ENCODE measurements around the gene IRF2BPL.

Gene IRF2BPL

DNA sequence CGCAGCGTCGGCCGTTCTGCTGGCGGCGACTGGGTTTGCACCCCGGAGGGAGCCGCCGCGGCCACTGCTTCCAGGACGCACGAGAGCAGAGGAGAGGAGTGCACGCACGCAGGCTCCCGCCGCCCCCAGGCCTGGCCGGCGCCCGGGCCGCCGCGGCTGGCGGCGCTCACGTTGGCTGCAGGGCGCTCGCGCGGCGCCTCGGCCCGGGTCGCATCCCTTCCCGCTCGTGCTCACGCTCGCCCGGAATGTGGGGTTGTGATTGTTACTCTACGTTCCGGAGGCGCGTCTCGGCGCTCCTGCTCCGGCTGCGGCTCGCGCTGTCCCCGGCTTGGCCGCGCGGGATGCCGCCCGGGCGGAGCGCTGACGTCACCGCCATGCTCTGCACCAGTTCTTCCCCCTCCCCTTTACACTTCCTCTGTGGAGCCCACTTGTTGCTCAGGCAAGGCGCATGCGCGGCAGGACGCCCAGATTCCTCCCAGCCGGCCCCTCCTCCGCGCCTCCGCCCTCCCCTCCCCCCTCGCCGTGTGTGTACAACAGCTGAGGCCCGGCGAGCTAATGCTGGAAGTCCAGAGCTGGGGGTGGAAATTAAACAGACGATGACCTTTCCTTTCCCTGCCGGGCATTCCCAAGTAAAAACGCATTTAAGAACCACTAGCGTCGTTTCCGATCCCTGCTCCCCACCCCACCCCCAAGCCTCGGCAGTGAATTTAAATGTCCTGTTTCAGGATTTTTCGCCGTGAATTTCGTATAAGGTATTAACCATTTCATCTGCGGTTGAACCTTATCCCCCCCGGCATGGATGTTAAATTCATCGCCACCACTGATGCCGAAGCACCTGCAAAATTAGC, at the start of gene IRF2BPL:
TSS of gene IRF2BPL (minus strand) at position 325 of the 848 bp plus-strand sequence. CDS start 916 bp downstream, outside the sequence.
- peak; percentile 93 for DNase-seq (ENCODE audit: low read depth)

DNA sequence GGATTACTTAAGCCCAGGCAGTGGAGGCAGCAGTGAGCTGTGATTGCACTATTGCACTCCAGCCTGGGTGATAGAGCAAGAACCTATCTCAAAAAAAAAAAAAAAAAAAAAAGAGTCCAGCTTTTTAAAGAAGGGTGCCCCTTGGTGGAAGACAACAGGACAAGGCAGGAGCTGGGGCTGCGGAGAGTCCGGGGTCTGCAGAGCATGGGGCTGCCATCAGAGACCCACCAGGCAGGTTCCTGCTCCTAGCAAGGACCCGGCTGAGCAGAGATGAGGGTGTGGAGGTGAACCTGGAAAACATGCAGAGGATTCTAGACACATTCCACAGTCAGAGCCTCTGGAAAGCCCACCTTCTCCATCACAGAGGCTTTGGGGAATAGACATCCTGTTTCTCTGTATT, 48.5 kb upstream of the IRF2BPL start:
- DNase-seq (ENCODE audit: low read depth) = no peak

DNA sequence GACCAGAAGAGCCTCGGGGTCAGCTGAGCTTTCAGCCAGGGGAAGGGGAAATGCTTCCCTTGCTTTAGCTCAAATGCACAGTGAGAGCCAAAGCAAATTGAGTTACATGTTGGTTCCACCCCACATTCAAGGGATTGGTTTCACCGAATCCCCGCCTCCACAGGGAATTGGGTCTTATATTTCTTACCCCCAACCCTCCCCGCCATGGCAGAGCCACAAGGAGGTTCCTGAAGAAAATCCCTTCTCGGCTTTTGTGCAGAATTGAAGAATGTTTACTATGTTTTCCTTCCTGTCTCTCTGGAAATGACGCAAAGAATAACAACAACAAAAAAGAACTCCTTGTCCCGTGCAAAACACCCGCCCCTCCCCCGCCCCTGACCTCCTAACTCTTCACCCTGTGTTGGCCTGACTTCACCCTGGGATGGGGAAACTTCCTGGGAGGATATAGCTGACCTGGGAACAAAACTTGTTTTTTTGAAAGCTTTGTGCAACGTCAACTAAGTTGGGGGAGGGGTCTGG, 47.7 kb upstream of the IRF2BPL start:
- DNase-seq (ENCODE audit: low read depth) = no peak

DNA sequence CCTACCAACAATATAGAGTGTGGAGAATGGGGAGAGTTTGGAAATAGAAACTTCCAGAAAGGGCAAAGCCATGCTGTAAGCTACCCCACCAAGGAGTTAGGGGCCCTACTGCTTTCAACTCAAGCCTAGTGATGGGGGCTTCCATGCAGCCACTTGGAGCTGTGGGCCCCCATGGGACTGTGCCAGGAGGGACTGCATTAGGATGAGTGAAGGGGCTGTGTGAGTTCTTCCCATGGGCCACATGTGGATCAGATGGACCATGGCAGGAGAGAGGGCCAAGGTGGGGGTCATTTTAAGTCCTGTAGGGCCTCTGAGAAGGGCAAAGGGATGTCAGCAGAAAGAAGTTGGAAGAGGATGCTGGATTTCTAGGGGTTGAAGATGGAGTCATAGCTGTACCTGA, 46.5 kb upstream of the IRF2BPL start:
- no peak for DNase-seq (ENCODE audit: low read depth)

DNA sequence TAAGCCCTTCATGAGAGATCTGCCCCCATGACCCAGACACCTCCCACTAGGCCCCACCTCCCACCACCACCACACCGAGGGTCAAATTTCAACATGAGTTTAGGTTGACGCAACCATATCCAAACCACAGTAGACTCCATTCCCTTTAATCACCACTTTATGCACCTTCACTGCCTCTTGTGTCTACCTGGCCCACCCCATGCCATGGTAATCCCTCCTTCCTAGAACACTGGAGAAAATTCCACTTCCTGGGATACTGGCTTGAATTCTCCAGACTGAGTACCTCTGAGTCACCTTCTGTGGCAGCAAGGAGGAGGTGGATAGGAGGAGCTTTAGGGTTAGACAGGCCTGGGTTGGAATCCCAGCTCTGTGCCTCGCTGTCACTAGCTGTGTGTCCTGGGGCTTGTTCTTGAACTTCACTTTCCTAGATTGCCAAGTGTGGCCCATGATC, 43.5 kb upstream of the IRF2BPL start:
- DNase-seq (ENCODE audit: low read depth) = no peak

DNA sequence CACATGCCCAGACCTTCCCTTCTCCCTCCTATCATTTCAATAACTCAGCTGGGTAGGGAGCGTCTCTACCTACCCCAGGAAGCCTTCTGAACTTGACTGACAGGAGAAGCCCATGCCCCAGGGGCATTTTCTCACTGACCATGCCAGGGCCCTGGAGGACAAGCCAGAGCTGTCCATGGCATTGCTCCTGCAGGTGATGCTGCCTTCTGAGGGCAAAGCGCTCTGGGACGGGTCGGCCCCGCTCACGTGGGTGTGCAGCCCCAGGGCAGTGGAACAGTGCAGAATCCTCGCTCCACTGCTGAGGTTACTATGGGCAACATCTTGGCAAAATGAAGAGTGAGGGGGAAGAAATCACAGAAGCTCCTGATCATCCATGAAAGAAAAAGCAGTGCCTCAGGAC, 41.0 kb upstream of the IRF2BPL start:
- DNase-seq (ENCODE audit: low read depth) = no peak

DNA sequence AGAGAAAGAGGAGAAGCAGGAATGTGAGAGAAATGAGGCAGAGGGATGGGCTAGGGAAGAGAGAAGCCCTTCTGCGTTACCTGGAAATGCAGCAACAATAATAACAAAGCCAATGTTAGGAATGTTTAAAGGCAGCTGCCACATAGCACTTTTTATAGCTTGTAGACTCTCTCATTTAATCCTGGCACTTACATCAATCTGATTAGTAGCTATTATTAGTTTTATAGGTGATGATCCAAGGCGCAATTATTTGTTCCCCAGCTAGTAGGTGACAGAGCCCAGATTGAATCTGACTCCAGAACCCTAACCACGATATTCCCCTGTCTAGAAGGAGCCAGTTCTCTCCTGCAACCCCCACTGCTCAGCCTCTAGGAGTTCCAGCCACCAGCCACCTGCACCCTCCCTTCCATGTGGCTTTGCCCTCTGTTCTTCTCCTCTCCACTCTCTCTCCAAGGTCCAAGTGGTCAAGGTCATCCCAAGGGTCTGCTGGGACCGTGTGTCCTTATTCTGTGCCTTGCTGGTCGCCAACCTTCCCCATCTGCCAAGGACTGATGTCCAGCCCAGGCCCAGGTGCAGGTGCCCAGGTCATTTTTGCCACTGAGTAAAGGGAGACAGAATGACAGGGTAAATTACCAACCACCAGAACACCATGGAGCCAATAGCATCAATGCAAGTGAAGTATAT, 40.2 kb upstream of the IRF2BPL start:
- DNase-seq (ENCODE audit: low read depth) = no peak

DNA sequence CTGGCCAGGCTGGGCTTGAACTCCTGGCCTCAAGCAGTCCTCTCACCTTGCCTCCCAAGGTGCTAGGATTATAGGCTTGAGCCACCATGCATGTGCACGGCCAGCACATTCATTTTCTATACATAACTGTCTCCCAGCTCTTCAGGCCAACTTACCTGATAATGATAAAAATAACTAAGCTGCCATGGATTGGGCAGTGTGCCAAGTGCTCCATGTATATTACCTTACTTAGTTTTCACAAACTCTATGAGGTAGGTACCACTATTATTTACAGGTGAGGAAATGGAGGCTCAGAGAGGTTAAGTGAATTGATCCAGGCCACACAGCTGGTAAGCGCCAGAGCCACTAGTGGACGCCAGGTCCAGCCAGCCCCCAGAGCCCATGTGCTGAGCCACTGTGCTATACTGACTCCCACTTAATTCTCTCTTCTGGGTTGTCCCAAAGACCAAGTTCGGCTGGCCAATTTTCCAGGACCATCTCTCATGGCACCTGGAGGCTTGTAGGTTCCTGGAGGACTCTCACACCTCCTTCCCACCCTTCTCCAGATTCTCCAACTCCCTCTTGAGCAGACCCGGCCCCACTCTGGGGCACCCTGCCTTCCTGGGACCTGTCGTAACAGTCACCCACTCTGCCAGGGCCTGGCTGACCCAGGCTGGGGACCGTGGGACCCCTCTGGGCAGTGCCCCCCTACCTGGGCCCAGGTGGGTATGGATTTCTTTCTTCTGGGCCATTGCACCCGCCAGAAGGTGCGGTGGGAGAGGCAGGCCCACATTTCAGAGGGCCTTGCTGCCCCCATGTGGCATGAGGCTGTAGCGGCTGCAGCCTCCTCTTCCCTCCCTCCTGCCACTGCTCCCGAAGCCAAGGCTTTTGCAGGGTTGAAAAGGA, 39.4 kb upstream of the IRF2BPL start:
- peak; percentile 50 for DNase-seq (ENCODE audit: low read depth)

DNA sequence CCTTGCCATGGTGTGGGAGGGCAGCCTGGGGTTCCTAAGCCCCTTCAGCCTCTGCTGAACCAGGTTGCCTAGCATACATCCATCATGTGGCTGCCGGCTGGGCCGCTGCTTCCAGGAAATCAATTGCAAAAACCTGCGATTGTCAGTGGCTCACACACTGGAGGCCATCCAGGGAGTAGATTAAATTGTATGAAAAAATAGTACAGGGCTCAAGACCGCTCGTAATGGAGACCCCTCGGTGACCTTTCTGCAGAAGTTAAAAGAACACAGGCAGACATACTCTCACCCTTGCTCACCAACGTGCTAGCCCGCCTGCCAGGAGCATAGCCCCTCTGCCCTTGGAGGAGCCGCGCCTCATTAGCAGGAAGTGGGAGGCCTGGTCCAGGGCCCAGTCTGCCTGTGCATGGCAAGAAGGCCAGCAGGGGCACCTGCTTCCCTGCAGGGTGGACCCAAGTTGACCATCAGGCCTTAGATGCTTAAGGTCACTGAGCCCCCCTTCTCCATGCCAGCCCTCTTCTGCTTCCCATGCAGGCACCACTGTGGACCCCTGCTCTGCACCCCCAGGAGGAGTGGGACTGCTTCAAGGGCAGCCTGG, 38.2 kb upstream of the IRF2BPL start:
- DNase-seq (ENCODE audit: low read depth) = no peak

DNA sequence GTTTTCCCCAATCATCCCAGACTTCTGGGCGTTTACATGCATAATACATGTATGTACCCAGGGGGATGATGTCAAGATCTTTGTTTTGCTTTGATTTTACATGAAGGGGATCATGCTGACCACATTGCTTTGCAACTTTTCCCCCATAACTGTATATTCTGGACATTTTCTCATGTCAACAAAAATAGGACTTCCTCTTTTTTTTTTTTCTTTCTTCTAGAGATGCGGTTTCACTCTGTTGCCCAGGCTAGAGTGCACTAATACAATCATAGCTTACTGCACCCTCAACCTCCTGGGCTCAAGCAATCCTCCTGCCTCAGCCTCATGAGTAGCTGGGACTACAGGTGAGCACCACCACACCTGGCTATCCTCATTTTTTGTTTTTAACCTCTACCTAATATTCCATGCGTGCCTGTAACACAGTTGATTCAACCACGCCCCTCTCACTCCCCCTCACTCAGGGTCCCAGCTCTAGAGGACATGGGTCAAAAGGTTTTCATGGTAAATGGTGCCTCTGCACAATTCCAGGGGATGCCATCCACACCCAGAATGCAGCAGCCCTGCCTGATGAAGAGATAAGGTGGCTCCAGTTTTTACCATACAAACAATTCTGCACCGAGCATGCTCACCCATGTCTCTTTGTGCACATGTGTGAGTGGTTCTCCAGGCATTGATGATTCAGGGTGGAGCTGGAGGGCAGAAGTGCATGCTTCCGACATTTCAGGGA, 37.5 kb upstream of the IRF2BPL start:
- no peak for DNase-seq (ENCODE audit: low read depth)

DNA sequence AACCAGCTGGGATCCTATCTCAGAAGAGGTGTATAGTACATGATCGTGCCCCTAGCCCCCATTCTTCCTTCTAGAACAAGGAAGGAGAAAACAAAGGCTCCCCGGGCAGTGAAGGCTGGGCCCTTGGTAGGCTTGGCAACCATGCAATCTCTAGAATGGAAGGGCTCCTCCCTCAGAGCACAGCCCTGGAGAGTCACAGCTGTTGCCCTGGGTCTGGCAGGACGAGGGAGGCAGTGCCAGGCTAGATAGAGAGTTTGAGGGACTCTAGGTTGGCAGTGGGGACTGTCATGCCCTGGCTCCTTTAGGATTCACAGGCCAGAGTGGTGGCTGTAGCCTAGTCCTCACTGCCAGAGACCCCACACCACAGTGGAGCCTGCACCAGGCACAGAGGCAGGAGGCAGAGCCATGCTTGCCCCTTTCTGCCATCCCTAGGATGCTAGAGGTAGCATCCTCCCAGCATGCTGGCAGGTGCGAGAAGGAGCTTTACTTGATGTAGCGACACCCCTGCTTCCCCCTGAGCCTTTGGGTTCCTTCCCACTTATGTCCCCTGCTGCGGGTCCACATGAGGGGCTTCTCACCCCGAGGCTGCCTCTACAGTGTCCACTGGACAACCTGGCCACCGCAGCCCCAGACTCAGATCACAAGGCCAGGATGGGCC, 36.1 kb upstream of the IRF2BPL start:
- no peak for DNase-seq (ENCODE audit: low read depth)

DNA sequence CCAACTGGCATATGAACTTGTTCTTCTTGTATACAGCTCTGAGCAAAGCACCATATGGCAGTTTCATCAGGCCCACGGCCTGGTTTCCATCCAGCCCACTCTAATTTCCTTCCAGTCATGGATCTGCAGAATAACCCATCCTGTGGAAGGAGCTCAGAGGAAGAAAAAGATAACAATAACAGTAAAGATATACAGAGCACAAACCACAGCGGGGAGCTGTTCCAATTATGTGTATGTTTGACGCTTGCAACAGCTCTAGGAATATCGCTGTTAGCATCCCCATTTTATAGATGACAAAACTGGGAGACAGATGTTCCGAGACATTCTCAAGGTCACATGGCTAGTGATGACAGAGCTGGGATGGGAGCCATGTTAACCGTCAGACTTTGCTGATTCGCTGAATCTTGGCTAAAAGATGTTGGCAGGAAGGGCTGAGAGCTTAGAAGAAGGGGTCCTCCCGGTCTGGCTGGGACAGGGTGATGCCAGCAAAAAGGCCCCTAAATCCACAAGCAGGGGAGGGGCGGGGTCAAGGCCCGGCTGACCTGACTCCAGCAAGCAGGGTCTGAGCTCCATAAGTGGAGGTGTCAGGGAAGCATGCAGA, 35.2 kb upstream of the IRF2BPL start:
- no peak for DNase-seq (ENCODE audit: low read depth)

DNA sequence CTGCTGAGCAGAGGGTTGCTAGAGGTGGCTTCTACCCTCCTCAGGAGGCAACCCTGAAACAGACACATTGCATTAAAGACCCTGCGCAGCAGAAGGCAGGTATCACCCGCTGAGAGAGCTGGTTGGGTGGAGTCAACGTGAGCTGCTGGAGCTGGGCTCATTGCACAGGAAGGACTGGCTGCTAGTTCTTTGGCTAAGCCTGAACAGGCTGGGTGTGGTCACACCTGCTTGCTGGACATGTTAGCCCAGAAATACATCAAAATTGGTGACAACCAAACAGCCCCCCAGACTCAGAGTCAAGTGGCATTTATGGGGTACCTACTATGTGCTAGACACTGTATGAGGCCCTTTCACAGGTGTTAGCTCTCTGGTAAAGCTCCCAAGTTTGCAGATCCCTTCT, 33.8 kb upstream of the IRF2BPL start:
- DNase-seq (ENCODE audit: low read depth) = no peak

DNA sequence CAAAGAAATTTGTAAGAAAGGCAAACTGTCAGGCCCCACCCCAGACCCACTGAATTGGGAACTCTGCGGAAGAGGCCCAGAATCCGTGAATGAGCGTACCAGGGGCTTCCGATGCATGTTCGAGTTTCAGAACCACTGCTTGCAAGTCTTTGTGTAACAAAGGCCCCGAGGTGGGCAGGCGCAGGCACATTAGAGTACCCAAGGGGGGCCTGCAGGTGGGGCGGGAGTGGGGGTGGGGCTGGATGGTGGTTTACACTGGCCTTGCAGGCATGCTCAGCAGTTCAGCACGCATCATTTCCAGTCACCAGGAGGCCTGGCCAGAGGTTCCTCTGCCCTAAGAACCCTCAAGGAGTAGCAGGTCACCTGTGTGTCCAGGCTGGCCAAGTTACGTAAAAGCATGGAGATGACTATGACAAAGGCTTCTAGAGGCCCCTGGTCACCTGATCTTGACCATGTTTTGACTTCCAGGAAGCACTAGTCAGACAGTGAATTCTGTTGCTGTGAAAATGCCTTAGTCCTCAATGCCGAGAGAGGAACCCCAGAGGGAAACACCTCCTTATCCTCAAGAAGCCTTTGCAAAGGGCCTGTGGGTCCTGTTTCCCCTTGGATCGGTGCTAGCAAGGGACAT, 33.2 kb upstream of the IRF2BPL start:
- no peak for DNase-seq (ENCODE audit: low read depth)

DNA sequence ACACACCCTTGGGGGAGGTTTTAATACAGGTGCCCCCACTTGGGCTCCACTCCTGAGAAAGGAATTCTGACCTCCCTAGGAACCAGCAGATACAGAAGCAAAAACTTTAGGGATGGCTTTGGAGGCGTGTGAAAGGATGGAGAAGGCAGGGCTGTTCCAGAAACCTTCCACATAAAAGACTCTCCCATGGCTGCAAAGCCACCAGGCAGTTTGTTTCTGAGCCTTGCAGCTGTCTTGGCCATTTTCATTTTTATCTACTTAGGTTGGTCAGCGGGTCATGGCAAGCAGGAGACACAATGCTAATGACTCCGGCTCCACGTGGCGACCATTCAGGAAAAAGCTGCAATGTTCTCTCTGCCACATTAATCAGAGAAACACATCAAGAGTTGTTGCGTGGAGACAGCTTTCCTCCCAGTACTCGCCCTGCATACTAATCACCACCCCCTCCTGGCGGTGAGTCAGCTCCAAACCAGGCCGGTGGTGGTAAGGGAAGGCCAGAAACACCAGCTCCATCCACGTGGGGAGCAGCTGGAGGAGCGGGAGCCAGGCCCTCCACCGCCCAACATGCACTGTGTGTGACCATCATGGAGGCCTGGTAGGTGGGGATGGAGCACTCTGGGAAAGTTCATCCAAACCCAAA, 30.9 kb upstream of the IRF2BPL start:
- DNase-seq (ENCODE audit: low read depth) = no peak

DNA sequence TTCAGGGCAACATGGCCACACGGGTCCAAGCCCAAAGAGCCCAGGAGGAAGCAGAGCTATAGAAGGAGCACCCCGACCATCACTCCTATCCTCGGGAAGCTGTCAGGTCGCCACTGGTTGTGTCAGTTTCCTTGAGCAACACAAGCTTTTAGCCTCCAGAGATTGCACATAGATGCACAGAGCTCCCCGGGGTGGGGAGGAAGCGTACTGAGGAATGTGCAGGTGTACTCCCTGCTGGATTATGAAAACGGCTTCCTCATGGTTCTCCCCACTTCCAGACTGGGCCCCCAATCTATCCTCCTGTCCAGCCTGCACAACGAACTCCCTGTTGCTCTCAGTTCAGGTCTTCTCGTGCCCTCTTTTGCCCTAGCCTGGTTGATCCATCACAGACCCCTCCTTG, 30.3 kb upstream of the IRF2BPL start:
- no peak for DNase-seq (ENCODE audit: low read depth)

DNA sequence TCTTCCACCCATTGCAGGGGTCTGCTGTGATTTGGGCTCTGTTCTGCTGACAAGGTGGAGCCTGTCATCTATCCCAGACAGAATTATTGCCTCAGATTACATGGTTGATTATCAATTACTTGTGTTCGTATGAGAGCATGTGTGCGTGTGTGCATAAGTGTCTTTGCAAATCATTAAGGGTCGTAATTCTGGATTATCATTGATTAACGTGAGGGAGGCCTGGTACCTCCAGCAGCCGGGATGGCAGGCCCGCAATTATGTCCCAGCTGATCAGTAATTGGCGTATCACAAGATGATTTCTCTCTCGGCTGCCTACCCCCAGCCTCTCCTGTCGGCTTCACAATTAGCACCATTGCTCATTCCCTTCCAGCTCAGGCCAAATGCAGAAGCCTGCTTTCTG, 29.6 kb upstream of the IRF2BPL start:
- DNase-seq (ENCODE audit: low read depth) = no peak

DNA sequence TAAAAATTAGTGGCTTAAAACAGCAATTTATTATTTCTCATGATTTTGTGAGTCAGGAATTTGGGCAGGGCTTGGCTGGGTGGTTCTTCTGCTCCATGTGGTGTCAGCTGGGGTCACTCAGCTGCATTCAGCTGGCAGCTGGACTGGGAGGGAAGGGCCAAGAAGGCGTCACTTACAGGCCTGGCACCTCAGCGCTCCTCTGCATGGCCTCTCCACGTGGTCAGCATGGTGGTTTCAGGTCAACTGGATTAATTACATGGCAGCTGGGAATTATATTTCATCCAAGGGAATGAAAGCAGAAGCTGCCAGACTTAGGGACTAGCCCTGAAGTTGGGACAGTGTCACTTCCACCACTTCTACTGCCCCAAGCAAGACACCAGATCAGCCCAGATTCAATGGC, 27.5 kb upstream of the IRF2BPL start:
- no peak for DNase-seq (ENCODE audit: low read depth)

DNA sequence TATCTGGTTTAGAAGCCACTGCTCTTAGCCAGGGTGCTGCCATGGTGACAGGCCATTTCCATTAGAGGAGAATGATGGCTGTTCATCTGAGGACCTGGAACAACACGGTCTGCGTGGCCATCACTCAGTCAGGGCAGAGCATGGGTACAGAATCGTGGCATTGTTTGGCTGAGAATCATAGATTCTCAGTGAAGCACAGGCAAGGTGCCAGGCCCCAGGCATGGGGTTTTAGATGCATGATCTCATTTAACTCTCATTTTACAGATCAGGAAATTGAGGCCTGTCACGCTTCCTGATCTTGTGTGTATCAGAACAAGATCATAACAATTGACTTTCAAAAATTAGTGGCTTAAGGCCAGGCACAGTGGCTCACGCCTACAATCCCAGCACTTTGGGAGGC, 26.8 kb upstream of the IRF2BPL start:
- no peak for DNase-seq (ENCODE audit: low read depth)
